ENCODE data around the gene LRRC8B.

Gene LRRC8B

GRCh38 chr1:89602871-89603404 is 78.3 kb downstream of the LRRC8B start:
- no peaks in the 10 kb centered on the region for H3K9me3 Mint-ChIP-seq
- H3K4me3 Mint-ChIP-seq: peak overlapping the region; percentile 63
- no peaks in the 10 kb centered on the region for H3K27me3 Mint-ChIP-seq
- peaks cover 97% of the 10 kb centered on the region for H3K4me1 Mint-ChIP-seq
- peaks cover 18% of the 10 kb centered on the region for H3K36me3 Mint-ChIP-seq
- H3K27ac Mint-ChIP-seq: peak overlapping the region; percentile 97

- no peaks in the 10 kb centered on the region for H3K9me3 Mint-ChIP-seq
- peaks cover 17% of the 10 kb centered on the region for H3K36me3 Mint-ChIP-seq
- H3K4me1 Mint-ChIP-seq: peaks cover 97% of the 10 kb centered on the region
- peak overlapping the region; percentile 97 for H3K27ac Mint-ChIP-seq
- no peaks in the 10 kb centered on the region for H3K27me3 Mint-ChIP-seq
- peak overlapping the region; percentile 63 for H3K4me3 Mint-ChIP-seq
Observed at GRCh38 chr1:89603651-89604413, 79.2 kb downstream of the LRRC8B start.

GRCh38 chr1:89604414-89604735 is 79.7 kb downstream of the LRRC8B start:
- Mint-ChIP-seq H3K27ac (peak overlapping the region; percentile 97), H3K9me3 (no peaks in the 10 kb centered on the region)

GRCh38 chr1:89605692-89606091 is 81.1 kb downstream of the LRRC8B start:
- H3K4me3 Mint-ChIP-seq: peak overlapping the region; percentile 88

More at GRCh38 chr1:89604414-89604735, 79.7 kb downstream of the LRRC8B start:
- Mint-ChIP-seq H3K4me1 (peaks cover 97% of the 10 kb centered on the region), H3K36me3 (peaks cover 12% of the 10 kb centered on the region), H3K27me3 (no peaks in the 10 kb centered on the region), H3K4me3 (peak overlapping the region; percentile 63)

GRCh38 chr1:89606227-89606980 is 81.8 kb downstream of the LRRC8B start:
- Mint-ChIP-seq H3K4me3 (peak overlapping the region; percentile 88), H3K9me3 (no peaks in the 10 kb centered on the region), H3K4me1 (peaks cover 95% of the 10 kb centered on the region), H3K36me3 (peaks cover 8% of the 10 kb centered on the region), H3K27ac (peak overlapping the region; percentile 97), H3K27me3 (no peaks in the 10 kb centered on the region)

More at GRCh38 chr1:89605692-89606091, 81.1 kb downstream of the LRRC8B start:
- H3K4me1 Mint-ChIP-seq: peaks cover 95% of the 10 kb centered on the region
- H3K9me3 Mint-ChIP-seq: no peaks in the 10 kb centered on the region
- peak overlapping the region; percentile 97 for H3K27ac Mint-ChIP-seq
- H3K27me3 Mint-ChIP-seq: no peaks in the 10 kb centered on the region
- H3K36me3 Mint-ChIP-seq: peaks cover 9% of the 10 kb centered on the region

- Mint-ChIP-seq H3K36me3 (peaks cover 7% of the 10 kb centered on the region), H3K4me1 (peaks cover 93% of the 10 kb centered on the region), H3K27me3 (no peaks in the 10 kb centered on the region), H3K9me3 (no peaks in the 10 kb centered on the region), H3K27ac (peak overlapping the region; percentile 97), H3K4me3 (peak overlapping the region; percentile 88)
Observed at GRCh38 chr1:89607156-89607555, 82.5 kb downstream of the LRRC8B start.

- peak overlapping the region; percentile 99 for H3K27ac Mint-ChIP-seq
- no peaks in the 10 kb centered on the region for H3K9me3 Mint-ChIP-seq
- no peaks in the 10 kb centered on the region for H3K27me3 Mint-ChIP-seq
- H3K4me1 Mint-ChIP-seq: peaks cover 95% of the 10 kb centered on the region
- H3K4me3 Mint-ChIP-seq: peak overlapping the region; percentile 88
- peaks cover 7% of the 10 kb centered on the region for H3K36me3 Mint-ChIP-seq
Observed at GRCh38 chr1:89607586-89608318, 83.1 kb downstream of the LRRC8B start.

GRCh38 chr1:89608319-89608983 is 83.8 kb downstream of the LRRC8B start:
- Mint-ChIP-seq H3K4me3 (peak overlapping the region; percentile 88), H3K27me3 (no peaks in the 10 kb centered on the region), H3K4me1 (peaks cover 94% of the 10 kb centered on the region), H3K27ac (peak overlapping the region; percentile 99), H3K36me3 (peaks cover 5% of the 10 kb centered on the region), H3K9me3 (no peaks in the 10 kb centered on the region)

GRCh38 chr1:89608984-89609725 is 84.5 kb downstream of the LRRC8B start:
- Mint-ChIP-seq H3K27ac (peak overlapping the region; percentile 99), H3K36me3 (peaks cover 6% of the 10 kb centered on the region), H3K27me3 (no peaks in the 10 kb centered on the region), H3K4me3 (peak overlapping the region; percentile 88), H3K9me3 (no peaks in the 10 kb centered on the region), H3K4me1 (peaks cover 95% of the 10 kb centered on the region)

GRCh38 chr1:89609781-89610456 is 85.3 kb downstream of the LRRC8B start:
- H3K4me1 Mint-ChIP-seq: peaks cover 95% of the 10 kb centered on the region
- peaks cover 6% of the 10 kb centered on the region for H3K36me3 Mint-ChIP-seq
- peak overlapping the region; percentile 99 for H3K27ac Mint-ChIP-seq
- peak overlapping the region; percentile 88 for H3K4me3 Mint-ChIP-seq
- no peaks in the 10 kb centered on the region for H3K9me3 Mint-ChIP-seq
- no peaks in the 10 kb centered on the region for H3K27me3 Mint-ChIP-seq

- H3K27me3 Mint-ChIP-seq: no peaks in the 10 kb centered on the region
- H3K4me3 Mint-ChIP-seq: peak overlapping the region; percentile 90
- no peaks in the 10 kb centered on the region for H3K9me3 Mint-ChIP-seq
- peaks cover 6% of the 10 kb centered on the region for H3K36me3 Mint-ChIP-seq
- H3K27ac Mint-ChIP-seq: peak overlapping the region; percentile 99
- peaks cover 93% of the 10 kb centered on the region for H3K4me1 Mint-ChIP-seq
Observed at GRCh38 chr1:89610457-89611011, 85.9 kb downstream of the LRRC8B start.

GRCh38 chr1:89611721-89612120 is 87.1 kb downstream of the LRRC8B start:
- peak overlapping the region; percentile 90 for H3K4me3 Mint-ChIP-seq
- H3K4me1 Mint-ChIP-seq: peaks cover 91% of the 10 kb centered on the region
- peaks cover 7% of the 10 kb centered on the region for H3K36me3 Mint-ChIP-seq
- H3K9me3 Mint-ChIP-seq: no peaks in the 10 kb centered on the region
- H3K27ac Mint-ChIP-seq: peak overlapping the region; percentile 99
- H3K27me3 Mint-ChIP-seq: no peaks in the 10 kb centered on the region

GRCh38 chr1:89613928-89614327 is 89.3 kb downstream of the LRRC8B start:
- Mint-ChIP-seq H3K27ac (peak overlapping the region; percentile 79), H3K4me1 (peaks cover 87% of the 10 kb centered on the region)

More at GRCh38 chr1:89613928-89614327, 89.3 kb downstream of the LRRC8B start:
- H3K27me3 Mint-ChIP-seq: no peaks in the 10 kb centered on the region
- peaks cover 10% of the 10 kb centered on the region for H3K9me3 Mint-ChIP-seq
- peaks cover 23% of the 10 kb centered on the region for H3K36me3 Mint-ChIP-seq
- H3K4me3 Mint-ChIP-seq: peak overlapping the region; percentile 43

All from activated naive CD4-positive, alpha-beta T cell treated with anti-CD3 and anti-CD28 coated beads, Interleukin-2, amount 50 U/mL, for 24 hours (primary cell).